CD4-positive, alpha-beta T cell treated with Interferon gamma for 1 hour (primary cell): ENCODE measurements around the gene HPRT1.

Source experiments
- DNase-seq: peaks from one replicate; pipeline ENCODE4 v3.0.0-alpha.2; 2020

Gene HPRT1

GRCh38 chrX:134478374-134478773, 18.4 kb downstream of the HPRT1 start:
- DNase-seq: no peak

- DNase-seq: no peak
These were observed 20.1 kb downstream of the HPRT1 start for GRCh38 chrX:134480061-134480460.

GRCh38 chrX:134481339-134481738, 21.4 kb downstream of the HPRT1 start:
- DNase-seq: no peak

- DNase-seq: no peak
These were observed 22.4 kb downstream of the HPRT1 start for GRCh38 chrX:134482371-134482770.

- DNase-seq: no peak
These were observed 24.1 kb downstream of the HPRT1 start for GRCh38 chrX:134484039-134484438.

- DNase-seq: no peak
These were observed 42.0 kb downstream of the HPRT1 start for GRCh38 chrX:134501941-134502340.

- no peak for DNase-seq
These were observed 42.7 kb downstream of the HPRT1 start for GRCh38 chrX:134502686-134503085.

GRCh38 chrX:134512566-134512965, 52.6 kb downstream of the HPRT1 start:
- DNase-seq: no peak

- DNase-seq: no peak
These were observed 53.1 kb downstream of the HPRT1 start for GRCh38 chrX:134513091-134513490.

GRCh38 chrX:134520860-134521390, 61.0 kb downstream of the HPRT1 start:
- DNase-seq: no peak

GRCh38 chrX:134524181-134524580, 64.2 kb downstream of the HPRT1 start:
- no peak for DNase-seq

- DNase-seq: no peak
These were observed 65.3 kb downstream of the HPRT1 start for GRCh38 chrX:134525086-134525792.

GRCh38 chrX:134526399-134526798, 66.4 kb downstream of the HPRT1 start:
- no peak for DNase-seq

- DNase-seq: no peak
These were observed 69.0 kb downstream of the HPRT1 start for GRCh38 chrX:134528960-134529359.

GRCh38 chrX:134529481-134529880, 69.5 kb downstream of the HPRT1 start:
- DNase-seq: no peak

GRCh38 chrX:134530845-134531244, 70.9 kb downstream of the HPRT1 start:
- no peak for DNase-seq

- no peak for DNase-seq
These were observed 73.4 kb downstream of the HPRT1 start for GRCh38 chrX:134533352-134533751.

- no peak for DNase-seq
These were observed 74.0 kb downstream of the HPRT1 start for GRCh38 chrX:134533952-134534351.

- no peak for DNase-seq
These were observed 77.4 kb downstream of the HPRT1 start for GRCh38 chrX:134537179-134537955.

GRCh38 chrX:134538316-134538715, 78.4 kb downstream of the HPRT1 start:
- DNase-seq: no peak

- no peak for DNase-seq
These were observed 81.9 kb downstream of the HPRT1 start for GRCh38 chrX:134541906-134542305.

- no peak for DNase-seq
These were observed 82.5 kb downstream of the HPRT1 start for GRCh38 chrX:134542485-134542884.

GRCh38 chrX:134543288-134543687, 83.3 kb downstream of the HPRT1 start:
- DNase-seq: no peak

GRCh38 chrX:134544135-134544512, 84.2 kb downstream of the HPRT1 start:
- DNase-seq: no peak
